Raji (cell line): ENCODE results near the gene PBX1.

ENCODE experiments used
- POLR2A ChIP-seq: IDR thresholded peaks from 2 replicates; pipeline ENCODE4 v1.6.1; 2011; ENCODE audit warnings: low read depth, low read length, control low read depth; ENCODE audit not compliant: insufficient read depth

Gene PBX1

GRCh38 chr1:164781972-164782371 lies 223.0 kb downstream of the PBX1 start:
- TF ChIP-seq POLR2A: no peak

DNA sequence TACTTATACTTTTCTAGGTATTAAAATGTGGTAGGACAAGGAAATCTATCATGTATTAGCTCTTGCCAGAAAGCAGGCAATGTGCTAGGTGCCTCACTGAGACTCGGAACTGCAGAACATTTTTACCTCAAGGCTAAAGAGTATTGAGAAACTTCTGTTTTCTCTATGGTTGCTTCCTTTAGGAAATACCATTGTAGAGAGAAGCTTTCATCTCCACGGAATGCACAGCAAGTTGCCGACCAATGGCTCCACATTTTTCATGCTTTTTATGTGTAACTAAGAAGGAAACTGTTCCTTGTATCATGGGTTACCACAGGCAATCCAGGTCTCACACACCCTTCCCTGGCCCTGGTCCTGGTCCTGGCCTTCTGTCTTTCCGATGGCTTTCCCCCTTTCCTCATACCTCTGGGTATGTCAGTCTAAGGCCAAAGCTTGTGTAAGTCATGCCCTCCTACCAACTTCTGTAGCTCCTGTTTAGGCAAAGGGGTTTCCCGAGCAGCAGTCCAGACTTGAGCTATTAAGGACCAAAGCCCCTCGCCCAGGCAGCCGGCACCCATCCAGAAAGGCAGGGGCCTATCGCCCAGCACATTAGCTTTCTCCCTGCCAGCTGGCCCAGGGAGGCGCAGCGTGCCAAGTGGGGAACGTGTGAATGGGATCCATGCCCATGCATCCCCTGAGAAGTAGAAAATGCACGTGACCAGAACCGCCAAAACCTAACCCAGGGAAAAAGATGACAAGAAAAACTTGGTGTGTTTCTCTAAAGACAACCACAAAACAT lies 225.0 kb downstream of the PBX1 start:
- TF ChIP-seq POLR2A: no peak

- no peak for TF ChIP-seq POLR2A
Measured at GRCh38 chr1:164784960-164785359, 226.0 kb downstream of the PBX1 start.

DNA sequence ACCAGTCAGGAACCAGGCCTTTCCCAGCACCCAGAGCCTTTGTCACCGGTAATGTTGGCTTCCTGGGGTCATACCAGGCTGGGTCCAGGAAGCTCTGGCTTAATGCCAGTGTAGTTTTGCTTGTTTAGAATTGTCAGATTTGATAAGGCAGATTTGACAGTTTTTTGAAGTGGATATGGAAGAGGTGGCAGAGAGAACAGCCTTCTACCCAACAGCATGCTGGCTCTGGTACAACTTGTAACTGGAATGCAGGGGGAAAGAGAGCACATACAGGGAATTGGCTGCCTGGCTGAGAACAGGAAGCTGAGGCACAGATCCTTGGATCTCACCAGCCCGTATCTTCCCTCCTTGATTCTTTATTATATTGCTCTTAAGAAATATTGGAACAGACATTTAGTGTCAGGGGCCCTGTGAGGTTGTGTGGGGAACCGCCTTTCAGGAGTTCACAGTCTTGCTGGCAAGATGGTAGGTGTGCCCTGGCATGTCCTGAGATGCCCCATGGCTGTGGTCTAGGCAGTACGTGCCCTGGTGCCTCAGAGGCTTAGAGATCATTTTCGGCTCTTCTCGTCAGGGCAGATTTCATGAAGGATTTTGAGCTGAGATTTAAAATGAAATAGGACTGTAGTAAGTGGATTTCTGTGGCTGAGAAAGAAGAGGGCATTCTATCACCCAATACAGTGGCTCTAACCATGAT lies 227.0 kb downstream of the PBX1 start:
- no peak for TF ChIP-seq POLR2A

DNA sequence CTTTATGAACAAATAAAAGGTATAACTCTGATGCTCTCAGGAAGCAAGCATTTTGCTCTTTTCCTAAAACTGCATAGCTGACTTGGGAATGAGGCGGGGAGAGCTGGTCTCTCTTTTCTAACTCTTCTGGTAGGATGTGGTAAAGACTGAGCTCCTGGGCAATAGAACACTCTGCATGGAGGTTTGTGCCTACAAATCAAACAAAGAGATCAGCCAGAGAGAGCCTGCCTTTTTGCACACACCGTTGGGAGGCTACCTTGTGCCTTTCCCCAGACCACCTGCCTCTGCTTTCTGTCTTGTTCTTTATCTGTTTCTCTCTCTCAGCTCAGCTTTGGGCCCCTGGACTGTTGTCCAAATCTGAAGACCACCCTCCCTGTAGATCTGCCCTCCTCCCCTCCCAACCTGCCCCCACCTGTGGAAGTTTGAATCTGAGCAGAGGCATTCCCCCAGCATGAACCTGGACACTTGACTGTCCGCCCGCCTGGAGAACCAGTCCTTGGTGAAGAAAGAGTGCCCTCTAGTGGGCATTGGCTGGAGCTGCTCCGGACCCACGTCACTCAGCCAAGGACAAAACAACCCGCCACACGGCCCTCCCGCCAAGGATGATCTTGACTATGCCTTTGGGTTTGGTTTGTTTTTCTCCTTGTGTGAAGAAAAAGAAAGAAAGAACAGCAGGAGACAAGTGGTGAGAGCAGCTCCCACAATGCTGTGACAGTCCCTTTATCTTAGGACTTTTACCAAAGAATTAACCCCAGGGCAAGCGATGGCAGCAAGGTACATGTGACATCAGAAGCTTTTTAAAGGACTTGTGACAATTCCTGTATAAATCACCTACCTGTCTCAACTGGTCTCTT lies 228.2 kb downstream of the PBX1 start:
- no peak for TF ChIP-seq POLR2A

GRCh38 chr1:164787834-164788231 lies 228.8 kb downstream of the PBX1 start:
- TF ChIP-seq POLR2A: no peak

- no peak for TF ChIP-seq POLR2A
Measured at GRCh38 chr1:164790081-164790480, 231.1 kb downstream of the PBX1 start.

- no peak for TF ChIP-seq POLR2A
Measured at GRCh38 chr1:164792410-164793004, 233.5 kb downstream of the PBX1 start.

DNA sequence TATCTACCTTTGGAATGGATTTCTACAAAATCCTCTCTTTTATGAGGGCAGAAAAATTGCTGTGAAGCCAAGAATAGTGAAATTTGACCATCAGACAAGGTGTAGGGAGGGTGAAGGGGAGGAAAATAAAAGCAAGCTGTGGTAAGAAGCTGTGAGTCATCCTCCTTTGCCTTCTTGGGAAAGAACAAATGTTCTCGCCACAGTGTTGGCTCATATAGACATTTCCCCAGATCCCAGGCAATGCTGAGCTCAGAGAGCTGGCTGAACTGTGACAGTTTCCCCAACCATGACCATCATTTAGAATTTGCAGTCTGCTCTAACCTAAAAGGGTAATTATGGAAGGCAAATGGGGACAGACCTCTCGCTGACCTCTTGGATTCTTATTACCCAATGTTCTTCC lies 235.4 kb downstream of the PBX1 start:
- no peak for TF ChIP-seq POLR2A

DNA sequence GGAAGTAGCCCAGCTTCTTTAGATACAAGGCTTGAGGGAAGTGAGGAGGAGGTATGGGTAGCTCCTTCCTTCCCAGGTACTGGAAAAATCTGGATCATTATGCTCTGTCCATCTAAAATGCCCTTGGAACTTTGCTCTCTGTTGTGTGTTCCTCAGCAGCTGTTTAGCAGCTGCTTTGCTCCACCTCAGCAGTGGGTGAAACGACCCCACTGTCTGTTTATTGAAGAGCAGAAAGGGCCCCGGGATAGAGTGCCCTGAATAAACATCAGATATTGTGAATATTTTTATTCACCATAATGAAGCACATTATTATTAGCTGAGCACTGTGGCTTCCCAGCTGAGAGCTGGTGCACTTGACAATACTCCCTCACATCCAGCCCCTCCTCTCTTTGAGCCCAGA lies 237.9 kb downstream of the PBX1 start:
- no peak for TF ChIP-seq POLR2A

GRCh38 chr1:164801246-164801731 lies 242.3 kb downstream of the PBX1 start:
- no peak for TF ChIP-seq POLR2A

GRCh38 chr1:164801791-164802502 lies 243.0 kb downstream of the PBX1 start:
- TF ChIP-seq POLR2A: no peak

DNA sequence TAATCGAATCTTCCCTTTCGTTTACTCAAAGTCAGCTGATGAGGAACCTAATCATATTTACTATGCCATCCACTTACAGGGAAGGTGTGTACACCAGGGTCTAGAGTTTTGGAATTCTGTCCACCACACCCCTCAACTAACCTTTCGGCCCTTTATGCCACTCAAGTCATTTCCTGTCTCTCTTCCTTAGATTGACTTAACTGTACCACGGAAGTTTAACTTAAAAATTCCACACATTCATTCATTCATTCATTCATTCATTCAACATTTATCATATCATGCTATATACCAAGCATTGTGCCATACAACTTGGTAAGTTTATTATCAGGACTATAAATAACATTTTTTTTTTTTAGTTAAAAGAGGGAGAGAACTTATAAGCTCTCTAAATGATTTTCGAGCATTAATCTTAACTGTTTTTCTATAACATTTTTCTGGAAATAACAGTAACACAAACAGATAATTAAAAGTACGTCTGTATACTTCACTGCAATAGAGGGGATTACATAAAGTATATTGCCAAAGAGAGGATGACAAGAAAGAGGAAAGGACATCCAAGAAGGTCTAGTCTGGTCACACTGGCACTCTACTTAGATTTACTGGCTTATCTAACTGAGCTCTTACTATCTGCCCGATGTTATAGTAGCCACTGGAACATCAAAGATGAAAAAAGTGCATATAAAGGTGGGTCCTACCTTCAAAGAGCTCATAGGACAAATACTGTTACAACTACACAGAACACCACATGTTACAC lies 243.7 kb downstream of the PBX1 start:
- no peak for TF ChIP-seq POLR2A

GRCh38 chr1:164803366-164803765 lies 244.4 kb downstream of the PBX1 start:
- no peak for TF ChIP-seq POLR2A
